ENCODE measurements around the gene SLC3A2. TPM values are rescaled to one million over a fixed set of nuclear protein-coding genes. Genes with fewer than 3 reads are reported as not detected.

The SLC3A2 gene
- total RNA-seq, 2 experiments from 2014 or later, result 231 to 234 TPM

GRCh38 chr11:62918531-62918930, 37.8 kb downstream of the SLC3A2 start:
- ChIA-PET POLR2A (no interaction called here), CTCF (no interaction called here)
- no peak overlapping the region for H3K4me3 ChIP-seq (ENCODE audit: low read length)
- Mint-ChIP-seq H3K27ac (no peak overlapping the region), H3K27me3 (peaks cover 47% of the 10 kb centered on the region), H3K36me3 (ENCODE audit: low read depth) (no peaks in the 10 kb centered on the region), H3K4me1 (ENCODE audit: low read depth) (peaks cover 7% of the 10 kb centered on the region), H3K9me3 (no peaks in the 10 kb centered on the region), H3K4me3 (no peak overlapping the region)
- ATAC-seq (ENCODE audit: poor library complexity) (no peak), DNase-seq (no peak)
- peaks cover 8% of the 10 kb centered on the region for H3K4me1 ChIP-seq (ENCODE audit: insufficient read depth, low read length)
- TF ChIP-seq CTCF (IDR thresholded peaks at IDR 0.05), result no peak
- peaks cover 11 to 14% of the 10 kb centered on the region in 2 experiments for H3K27me3 ChIP-seq (ENCODE audit: control insufficient read depth in 1 of 2, insufficient read depth in 2 of 2, low read length in 2 of 2)
- H3K9me3 ChIP-seq (ENCODE audit: control insufficient read depth in 1 of 2, insufficient read depth in 1 of 2, low read length in 2 of 2), result peaks cover 0 to 7% of the 10 kb centered on the region in 2 experiments
- no peaks in the 10 kb centered on the region for H3K36me3 ChIP-seq (ENCODE audit: insufficient read depth, low read length)
- intact Hi-C loops (cut with DNase I, micrococcal nuclease), result no loop called here
- H3K27ac ChIP-seq (ENCODE audit: low read depth in 1 of 2, low read length in 2 of 2), result no peak overlapping the region

DNA sequence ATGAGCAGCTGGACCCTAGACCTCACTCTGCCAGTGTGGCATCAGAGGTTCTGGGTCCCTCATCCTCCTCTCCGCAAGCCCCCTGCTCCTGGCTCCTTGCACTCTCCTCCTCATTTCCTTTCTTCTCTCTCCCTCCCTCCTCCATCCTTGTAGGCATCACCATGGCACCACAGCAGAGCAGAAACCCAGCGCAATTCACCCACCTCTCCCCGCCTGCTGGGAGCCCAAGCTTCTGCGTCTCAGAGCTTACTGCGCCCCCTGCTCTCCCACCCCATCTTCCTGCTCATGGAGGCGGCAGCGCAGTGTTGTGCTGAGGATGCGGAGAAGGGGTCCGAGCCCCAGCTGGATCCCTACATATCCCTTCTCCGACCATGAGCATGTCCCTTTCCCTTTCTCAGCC, 38.8 kb downstream of the SLC3A2 start:
- Histone ChIP-seq H3K4me3 (ENCODE audit: low read length) (no peak overlapping the region), H3K27ac (ENCODE audit: low read depth in 1 of 2, low read length in 2 of 2) (no peak overlapping the region), H3K36me3 (ENCODE audit: insufficient read depth, low read length) (no peaks in the 10 kb centered on the region), H3K4me1 (ENCODE audit: insufficient read depth, low read length) (peaks cover 17% of the 10 kb centered on the region), H3K9me3 (ENCODE audit: control insufficient read depth in 1 of 2, insufficient read depth in 1 of 2, low read length in 2 of 2) (peaks cover 0 to 15% of the 10 kb centered on the region in 2 experiments), H3K27me3 (ENCODE audit: control insufficient read depth in 1 of 2, insufficient read depth in 2 of 2, low read length in 2 of 2) (peaks cover 16 to 21% of the 10 kb centered on the region in 2 experiments)
- ChIA-PET CTCF (no interaction called here), POLR2A (no interaction called here)
- H3K27me3 Mint-ChIP-seq, result peaks cover 57% of the 10 kb centered on the region
- H3K27ac Mint-ChIP-seq, result no peak overlapping the region
- ATAC-seq (ENCODE audit: poor library complexity) (no peak), DNase-seq (no peak)
- no peaks in the 10 kb centered on the region for H3K36me3 Mint-ChIP-seq (ENCODE audit: low read depth)
- no peak for TF ChIP-seq CTCF (IDR thresholded peaks at IDR 0.05)
- no peak overlapping the region for H3K4me3 Mint-ChIP-seq
- H3K4me1 Mint-ChIP-seq (ENCODE audit: low read depth), result peaks cover 13% of the 10 kb centered on the region
- no peaks in the 10 kb centered on the region for H3K9me3 Mint-ChIP-seq
- intact Hi-C loops (cut with DNase I, micrococcal nuclease), result no loop called here

DNA sequence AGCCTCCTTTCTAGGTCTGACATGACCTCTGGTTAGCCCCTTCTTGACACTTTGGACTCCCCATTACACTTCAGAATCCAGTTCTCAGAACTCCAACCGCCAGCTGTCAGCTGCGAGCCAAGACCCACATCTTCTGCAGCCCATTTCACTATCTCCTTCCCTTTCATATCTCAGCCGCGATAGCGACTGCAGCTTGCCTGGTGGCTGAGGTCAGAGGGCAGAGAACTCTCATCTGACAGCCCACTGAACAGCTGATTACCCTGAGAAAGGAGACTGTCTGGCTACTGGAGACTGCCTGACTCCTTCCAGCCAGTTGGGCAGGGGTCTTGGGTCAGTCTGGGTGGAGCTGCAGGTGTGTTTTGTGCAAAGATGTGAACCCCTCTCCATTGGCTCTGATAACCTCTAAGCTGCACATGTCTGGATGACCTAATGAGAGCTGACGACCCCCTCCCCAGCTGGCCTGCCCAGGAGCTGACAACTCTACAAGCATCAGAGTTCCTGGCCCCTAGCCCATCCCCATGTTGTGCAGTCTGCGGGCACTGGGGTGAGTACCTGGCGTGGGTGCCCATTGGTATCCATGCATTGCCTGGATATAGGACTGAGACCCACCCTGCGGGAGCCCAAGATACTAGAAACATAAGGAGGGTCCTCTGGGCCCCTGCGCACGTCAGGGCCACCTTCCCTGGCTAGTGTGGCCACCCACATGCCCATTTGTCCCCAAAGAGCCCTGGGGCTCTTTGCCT, 39.4 kb downstream of the SLC3A2 start:
- no peak for TF ChIP-seq CTCF (IDR thresholded peaks at IDR 0.05)
- H3K36me3 Mint-ChIP-seq (ENCODE audit: low read depth), result no peaks in the 10 kb centered on the region
- peaks cover 18% of the 10 kb centered on the region for H3K4me1 ChIP-seq (ENCODE audit: insufficient read depth, low read length)
- H3K4me1 Mint-ChIP-seq (ENCODE audit: low read depth), result peaks cover 13% of the 10 kb centered on the region
- intact Hi-C loops (cut with DNase I, micrococcal nuclease), result no loop called here
- no peak overlapping the region for H3K27ac ChIP-seq (ENCODE audit: low read depth in 1 of 2, low read length in 2 of 2)
- ATAC-seq (ENCODE audit: poor library complexity) (no peak), DNase-seq (peak in 1 of 14 experiments; percentile 4)
- POLR2A ChIA-PET, result no interaction called here
- no peaks in the 10 kb centered on the region for H3K9me3 Mint-ChIP-seq
- H3K27me3 Mint-ChIP-seq, result peaks cover 61% of the 10 kb centered on the region
- H3K4me3 Mint-ChIP-seq, result no peak overlapping the region
- peaks cover 17 to 24% of the 10 kb centered on the region in 2 experiments for H3K27me3 ChIP-seq (ENCODE audit: control insufficient read depth in 1 of 2, insufficient read depth in 2 of 2, low read length in 2 of 2)
- no peaks in the 10 kb centered on the region for H3K36me3 ChIP-seq (ENCODE audit: insufficient read depth, low read length)
- H3K4me3 ChIP-seq (ENCODE audit: low read length), result no peak overlapping the region
- H3K9me3 ChIP-seq (ENCODE audit: control insufficient read depth in 1 of 2, insufficient read depth in 1 of 2, low read length in 2 of 2), result peaks cover 0 to 15% of the 10 kb centered on the region in 2 experiments
- no peak overlapping the region for H3K27ac Mint-ChIP-seq
- CTCF ChIA-PET, result no interaction called here

Data from CD4-positive, alpha-beta T cell (primary cell).